ENCODE results near the gene INSIG2.

INSIG2 gene

GRCh38 chr2:118114863-118115262 lies 26.6 kb downstream of the INSIG2 start:
- Mint-ChIP-seq H3K4me3 (no peak overlapping the region), H3K27ac (ENCODE audit: low read depth) (no peak overlapping the region), H3K27me3 (no peaks in the 10 kb centered on the region), H3K4me1 (no peaks in the 10 kb centered on the region), H3K36me3 (ENCODE audit: insufficient read depth) (peaks cover 3% of the 10 kb centered on the region), H3K9me3 (no peaks in the 10 kb centered on the region)
- DNase-seq (ENCODE audit: low spot score in 2 of 2) (no peak), ATAC-seq (replicated peaks; ENCODE audit: extremely low read depth, poor library complexity, severe bottlenecking) (no peak)

- ATAC-seq (replicated peaks; ENCODE audit: extremely low read depth, poor library complexity, severe bottlenecking) = no peak
- no peaks in the 10 kb centered on the region for H3K9me3 Mint-ChIP-seq
- H3K27ac Mint-ChIP-seq (ENCODE audit: low read depth) = no peak overlapping the region
- H3K27me3 Mint-ChIP-seq = no peaks in the 10 kb centered on the region
- H3K36me3 Mint-ChIP-seq (ENCODE audit: insufficient read depth) = peaks cover 3% of the 10 kb centered on the region
- H3K4me3 Mint-ChIP-seq = no peak overlapping the region
- DNase-seq (ENCODE audit: low spot score in 2 of 2) = no peak
- no peaks in the 10 kb centered on the region for H3K4me1 Mint-ChIP-seq
Measured at GRCh38 chr2:118115761-118116160, 27.5 kb downstream of the INSIG2 start.

GRCh38 chr2:118118479-118118878 lies 30.2 kb downstream of the INSIG2 start:
- Mint-ChIP-seq H3K36me3 (ENCODE audit: insufficient read depth) (no peaks in the 10 kb centered on the region), H3K27ac (ENCODE audit: low read depth) (no peak overlapping the region), H3K4me1 (no peaks in the 10 kb centered on the region), H3K4me3 (no peak overlapping the region), H3K9me3 (no peaks in the 10 kb centered on the region), H3K27me3 (no peaks in the 10 kb centered on the region)
- ATAC-seq (replicated peaks; ENCODE audit: extremely low read depth, poor library complexity, severe bottlenecking) = no peak
- no peak for DNase-seq (ENCODE audit: low spot score in 2 of 2)

GRCh38 chr2:118119158-118119727 lies 31.0 kb downstream of the INSIG2 start:
- Mint-ChIP-seq H3K27ac (ENCODE audit: low read depth) (no peak overlapping the region), H3K36me3 (ENCODE audit: insufficient read depth) (no peaks in the 10 kb centered on the region), H3K4me1 (no peaks in the 10 kb centered on the region), H3K9me3 (no peaks in the 10 kb centered on the region), H3K27me3 (no peaks in the 10 kb centered on the region), H3K4me3 (no peak overlapping the region)
- ATAC-seq (replicated peaks; ENCODE audit: extremely low read depth, poor library complexity, severe bottlenecking) = no peak
- no peak for DNase-seq (ENCODE audit: low spot score in 2 of 2)

GRCh38 chr2:118119761-118120400 lies 31.6 kb downstream of the INSIG2 start:
- no peak for ATAC-seq (replicated peaks; ENCODE audit: extremely low read depth, poor library complexity, severe bottlenecking)

GRCh38 chr2:118120401-118120780 lies 32.1 kb downstream of the INSIG2 start:
- no peaks in the 10 kb centered on the region for H3K36me3 Mint-ChIP-seq (ENCODE audit: insufficient read depth)

More at GRCh38 chr2:118119761-118120400, 31.6 kb downstream of the INSIG2 start:
- Mint-ChIP-seq H3K4me1 (no peaks in the 10 kb centered on the region), H3K27ac (ENCODE audit: low read depth) (no peak overlapping the region), H3K9me3 (no peaks in the 10 kb centered on the region), H3K36me3 (ENCODE audit: insufficient read depth) (no peaks in the 10 kb centered on the region), H3K27me3 (no peaks in the 10 kb centered on the region), H3K4me3 (no peak overlapping the region)
- no peak for DNase-seq (ENCODE audit: low spot score in 2 of 2)

GRCh38 chr2:118121101-118121500 lies 32.8 kb downstream of the INSIG2 start:
- H3K4me1 Mint-ChIP-seq = no peaks in the 10 kb centered on the region
- H3K4me3 Mint-ChIP-seq = no peak overlapping the region
- H3K9me3 Mint-ChIP-seq = no peaks in the 10 kb centered on the region
- H3K27me3 Mint-ChIP-seq = peaks cover 2% of the 10 kb centered on the region
- no peak for ATAC-seq (replicated peaks; ENCODE audit: extremely low read depth, poor library complexity, severe bottlenecking)
- H3K36me3 Mint-ChIP-seq (ENCODE audit: insufficient read depth) = no peaks in the 10 kb centered on the region
- no peak overlapping the region for H3K27ac Mint-ChIP-seq (ENCODE audit: low read depth)
- no peak for DNase-seq (ENCODE audit: low spot score in 2 of 2)

More at GRCh38 chr2:118120401-118120780, 32.1 kb downstream of the INSIG2 start:
- H3K27me3 Mint-ChIP-seq = no peaks in the 10 kb centered on the region
- no peak for ATAC-seq (replicated peaks; ENCODE audit: extremely low read depth, poor library complexity, severe bottlenecking)
- no peaks in the 10 kb centered on the region for H3K4me1 Mint-ChIP-seq
- no peaks in the 10 kb centered on the region for H3K9me3 Mint-ChIP-seq
- DNase-seq (ENCODE audit: low spot score in 2 of 2) = no peak
- no peak overlapping the region for H3K27ac Mint-ChIP-seq (ENCODE audit: low read depth)
- H3K4me3 Mint-ChIP-seq = no peak overlapping the region

- no peak for DNase-seq (ENCODE audit: low spot score in 2 of 2)
- ATAC-seq (replicated peaks; ENCODE audit: extremely low read depth, poor library complexity, severe bottlenecking) = no peak
- Mint-ChIP-seq H3K27me3 (peaks cover 11% of the 10 kb centered on the region), H3K36me3 (ENCODE audit: insufficient read depth) (no peaks in the 10 kb centered on the region), H3K4me1 (no peaks in the 10 kb centered on the region), H3K9me3 (no peaks in the 10 kb centered on the region), H3K27ac (ENCODE audit: low read depth) (no peak overlapping the region), H3K4me3 (no peak overlapping the region)
Measured at GRCh38 chr2:118121986-118122524, 33.8 kb downstream of the INSIG2 start.

- H3K36me3 Mint-ChIP-seq (ENCODE audit: insufficient read depth) = no peaks in the 10 kb centered on the region
- H3K4me1 Mint-ChIP-seq = no peaks in the 10 kb centered on the region
- peaks cover 18% of the 10 kb centered on the region for H3K27me3 Mint-ChIP-seq
- H3K4me3 Mint-ChIP-seq = no peak overlapping the region
- ATAC-seq (replicated peaks; ENCODE audit: extremely low read depth, poor library complexity, severe bottlenecking) = no peak
- H3K27ac Mint-ChIP-seq (ENCODE audit: low read depth) = no peak overlapping the region
- no peak for DNase-seq (ENCODE audit: low spot score in 2 of 2)
- no peaks in the 10 kb centered on the region for H3K9me3 Mint-ChIP-seq
Measured at GRCh38 chr2:118122594-118123281, 34.5 kb downstream of the INSIG2 start.

- DNase-seq (ENCODE audit: low spot score in 2 of 2) (no peak), ATAC-seq (replicated peaks; ENCODE audit: extremely low read depth, poor library complexity, severe bottlenecking) (no peak)
- no peaks in the 10 kb centered on the region for H3K4me1 Mint-ChIP-seq
- no peaks in the 10 kb centered on the region for H3K9me3 Mint-ChIP-seq
- H3K27ac Mint-ChIP-seq (ENCODE audit: low read depth) = no peak overlapping the region
- no peak overlapping the region for H3K4me3 Mint-ChIP-seq
- H3K36me3 Mint-ChIP-seq (ENCODE audit: insufficient read depth) = no peaks in the 10 kb centered on the region
- peaks cover 27% of the 10 kb centered on the region for H3K27me3 Mint-ChIP-seq
Measured at GRCh38 chr2:118123561-118124232, 35.4 kb downstream of the INSIG2 start.

- peaks cover 27% of the 10 kb centered on the region for H3K27me3 Mint-ChIP-seq
- no peaks in the 10 kb centered on the region for H3K9me3 Mint-ChIP-seq
- no peak overlapping the region for H3K4me3 Mint-ChIP-seq
- H3K4me1 Mint-ChIP-seq = no peaks in the 10 kb centered on the region
- DNase-seq (ENCODE audit: low spot score in 2 of 2) (no peak), ATAC-seq (replicated peaks; ENCODE audit: extremely low read depth, poor library complexity, severe bottlenecking) (no peak)
- H3K36me3 Mint-ChIP-seq (ENCODE audit: insufficient read depth) = no peaks in the 10 kb centered on the region
- no peak overlapping the region for H3K27ac Mint-ChIP-seq (ENCODE audit: low read depth)
Measured at GRCh38 chr2:118124288-118124891, 36.1 kb downstream of the INSIG2 start.

- peaks cover 27% of the 10 kb centered on the region for H3K27me3 Mint-ChIP-seq
- ATAC-seq (replicated peaks; ENCODE audit: extremely low read depth, poor library complexity, severe bottlenecking) (no peak), DNase-seq (ENCODE audit: low spot score in 2 of 2) (no peak)
- H3K36me3 Mint-ChIP-seq (ENCODE audit: insufficient read depth) = no peaks in the 10 kb centered on the region
- no peak overlapping the region for H3K4me3 Mint-ChIP-seq
- H3K4me1 Mint-ChIP-seq = no peaks in the 10 kb centered on the region
- H3K27ac Mint-ChIP-seq (ENCODE audit: low read depth) = no peak overlapping the region
- no peaks in the 10 kb centered on the region for H3K9me3 Mint-ChIP-seq
Measured at GRCh38 chr2:118127250-118127649, 39.0 kb downstream of the INSIG2 start.
